Measurements from ENCODE around the gene NES. TPM values are rescaled to one million over a fixed set of nuclear protein-coding genes. Genes with fewer than 3 reads are reported as not detected.

Gene NES
- total RNA-seq, 1 experiment from 2014 or later = 168 TPM

DNA sequence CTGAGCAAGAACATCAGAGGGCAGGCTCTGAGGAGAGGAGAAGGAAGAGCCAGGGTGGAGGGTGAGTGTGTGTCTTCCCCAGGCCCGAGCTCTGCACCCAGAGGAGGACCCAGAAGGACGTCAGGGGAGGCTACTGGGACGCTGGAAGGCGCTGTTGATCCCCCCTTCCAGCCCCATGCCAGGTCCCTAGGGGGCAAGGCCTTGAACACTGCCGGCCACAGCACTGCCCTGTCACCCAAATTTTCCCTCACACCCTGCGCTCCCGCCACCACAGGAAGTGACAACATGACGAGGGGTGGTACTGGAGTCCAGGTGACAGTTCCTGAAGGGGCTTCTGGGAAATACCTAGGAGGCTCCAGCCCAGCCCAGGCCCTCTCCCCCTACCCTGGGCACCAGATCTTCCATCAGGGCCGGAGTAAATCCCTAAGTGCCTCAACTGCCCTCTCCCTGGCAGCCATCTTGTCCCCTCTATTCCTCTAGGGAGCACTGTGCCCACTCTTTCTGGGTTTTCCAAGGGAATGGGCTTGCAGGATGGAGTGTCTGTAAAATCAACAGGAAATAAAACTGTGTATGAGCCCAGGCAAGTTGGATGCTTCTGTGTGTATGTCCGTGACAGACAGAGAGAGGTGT lies 18.1 kb downstream of the NES start:
- Histone ChIP-seq H4K8ac (replicated peaks; ENCODE audit: insufficient read length, low read depth, low read length) (no peak overlapping the region), H3K9me3 (ENCODE audit: control insufficient read depth, low read depth, low read length) (no peaks in the 10 kb centered on the region), H3K23ac (ENCODE audit: insufficient read length, low read depth, low read length) (no peak overlapping the region), H3K18ac (ENCODE audit: insufficient read length, low read depth, low read length) (no peak overlapping the region), H2BK12ac (ENCODE audit: insufficient read length, low read depth, low read length) (no peak overlapping the region), H2BK20ac (ENCODE audit: low read depth, low read length, poor library complexity, severe bottlenecking) (no peak overlapping the region), H3K4me2 (ENCODE audit: insufficient read depth, insufficient read length, low read length) (no peak overlapping the region), H4K91ac (ENCODE audit: insufficient read length, low read depth, low read length) (no peak overlapping the region), H4K20me1 (ENCODE audit: control insufficient read depth, insufficient read depth, insufficient read length) (no peaks in the 10 kb centered on the region), H3K79me1 (ENCODE audit: insufficient read depth, low read depth, low read length, poor library complexity, severe bottlenecking) (no peaks in the 10 kb centered on the region), H3K9ac (ENCODE audit: extremely low read depth, insufficient read length, low read length) (no peak overlapping the region), H2AK5ac (ENCODE audit: insufficient read length, low read length) (no peak overlapping the region), H2BK15ac (ENCODE audit: low read depth, low read length) (no peak overlapping the region), H3T11ph (ENCODE audit: low read length) (no peak overlapping the region), H3K27ac (ENCODE audit: insufficient read length, low read depth, low read length) (no peak overlapping the region), H2BK5ac (ENCODE audit: insufficient read length, low read length) (no peak overlapping the region), H3K79me2 (ENCODE audit: insufficient read depth, low read length) (no peaks in the 10 kb centered on the region), H3K23me2 (ENCODE audit: insufficient read length, low read depth, low read length, poor library complexity, severe bottlenecking) (peaks cover 10% of the 10 kb centered on the region), H3K56ac (ENCODE audit: insufficient read length, low read depth, low read length) (no peak overlapping the region), H4K5ac (ENCODE audit: insufficient read length, low read depth, low read length) (no peak overlapping the region), H3K4me1 (ENCODE audit: insufficient read depth, low read length) (peaks cover 10% of the 10 kb centered on the region; the same call in 1 of the 2 replicates), H3K4ac (ENCODE audit: low read depth, low read length) (no peak overlapping the region), H3K14ac (ENCODE audit: insufficient read depth, low read length) (no peak overlapping the region), H3K27me3 (ENCODE audit: insufficient read depth, low read length) (no peaks in the 10 kb centered on the region; the same call in 1 of the 2 replicates), H2AFZ (ENCODE audit: low read length) (no peak overlapping the region), H2BK120ac (ENCODE audit: low read depth, low read length, poor library complexity, severe bottlenecking) (no peak overlapping the region)
- H3K9me3 Mint-ChIP-seq = no peaks in the 10 kb centered on the region
- H3K27me3 Mint-ChIP-seq (ENCODE audit: low read depth) = peaks cover 56% of the 10 kb centered on the region
- no peak overlapping the region for H3K27ac Mint-ChIP-seq
- no peak for DNase-seq
- H3K4me3 Mint-ChIP-seq = 0 out of 5 replicates have a peak overlapping the region, but pooled peaks of 1 of the 2 experiments have one; percentile 21
- TF ChIP-seq, protein P1, sequence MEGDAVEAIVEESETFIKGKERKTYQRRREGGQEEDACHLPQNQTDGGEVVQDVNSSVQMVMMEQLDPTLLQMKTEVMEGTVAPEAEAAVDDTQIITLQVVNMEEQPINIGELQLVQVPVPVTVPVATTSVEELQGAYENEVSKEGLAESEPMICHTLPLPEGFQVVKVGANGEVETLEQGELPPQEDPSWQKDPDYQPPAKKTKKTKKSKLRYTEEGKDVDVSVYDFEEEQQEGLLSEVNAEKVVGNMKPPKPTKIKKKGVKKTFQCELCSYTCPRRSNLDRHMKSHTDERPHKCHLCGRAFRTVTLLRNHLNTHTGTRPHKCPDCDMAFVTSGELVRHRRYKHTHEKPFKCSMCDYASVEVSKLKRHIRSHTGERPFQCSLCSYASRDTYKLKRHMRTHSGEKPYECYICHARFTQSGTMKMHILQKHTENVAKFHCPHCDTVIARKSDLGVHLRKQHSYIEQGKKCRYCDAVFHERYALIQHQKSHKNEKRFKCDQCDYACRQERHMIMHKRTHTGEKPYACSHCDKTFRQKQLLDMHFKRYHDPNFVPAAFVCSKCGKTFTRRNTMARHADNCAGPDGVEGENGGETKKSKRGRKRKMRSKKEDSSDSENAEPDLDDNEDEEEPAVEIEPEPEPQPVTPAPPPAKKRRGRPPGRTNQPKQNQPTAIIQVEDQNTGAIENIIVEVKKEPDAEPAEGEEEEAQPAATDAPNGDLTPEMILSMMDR (conservative IDR thresholded peaks at IDR 0.05) = no peak
- H3K36me3 Mint-ChIP-seq (ENCODE audit: insufficient read depth in 1 of 3, low read depth in 3 of 3) = no peaks in the 10 kb centered on the region
- WGBS (ENCODE audit: extremely low coverage, insufficient read length, low lambda C conversion rate) = no CpG with 5 or more reads among the region's 10 CpGs
- peaks cover 77% of the 10 kb centered on the region in 2 experiments for H3K4me1 Mint-ChIP-seq

Measured in H9 (cell line).